Measurements from ENCODE around the gene ADORA2A. TPM values are rescaled to one million over a fixed set of nuclear protein-coding genes. Genes with fewer than 3 reads are reported as not detected.

The ADORA2A gene
- total RNA-seq, 4 donors from 2014 or later, result 3.0 to 6.2 (median 3.0) TPM; not detected in 1

GRCh38 chr22:24393012-24393559 is 34.3 kb upstream of the ADORA2A start:
- 98 to 100% methylated on average over 1 to 2 of the region's 2 CpGs for WGBS, 2 donors (ENCODE audit: low coverage in 1 of 2)
- no peak overlapping the region for H3K4me3 ChIP-seq
- DNase-seq, result no peak
- H3K9me3 ChIP-seq, result no peaks in the 10 kb centered on the region
- H3K4me1 ChIP-seq, result peaks cover 8 to 32% (median 8%) of the 10 kb centered on the region in 4 donors
- H3K27me3 ChIP-seq, result no peaks in the 10 kb centered on the region
- TF ChIP-seq CTCF (IDR thresholded peaks at IDR 0.05), result no peak
- no peak for TF ChIP-seq POLR2AphosphoS5 (IDR thresholded peaks at IDR 0.05)
- no peak for TF ChIP-seq EP300 (IDR thresholded peaks at IDR 0.05; ENCODE audit: low read depth)
- no peak for TF ChIP-seq POLR2A (IDR thresholded peaks at IDR 0.05)
- in situ Hi-C loops (cut with MboI; ENCODE audit: low pct_ligation_motif_present in 1 of 4, low pct_unique_long_range_greater_than_20kb in 1 of 4, low sequenced_read_pairs in 3 of 4), result no loop called here
- no peak overlapping the region for H3K27ac ChIP-seq
- intact Hi-C loops (cut with DNase I; ENCODE audit: low total_unique reads), result no loop called here
- H3K36me3 ChIP-seq, result peaks cover 0 to 4% (median 1%) of the 10 kb centered on the region in 4 donors

GRCh38 chr22:24393848-24394247 is 33.6 kb upstream of the ADORA2A start:
- intact Hi-C loops (cut with DNase I; ENCODE audit: low total_unique reads) (no loop called here), in situ Hi-C loops (cut with MboI; ENCODE audit: low pct_ligation_motif_present in 1 of 4, low pct_unique_long_range_greater_than_20kb in 1 of 4, low sequenced_read_pairs in 3 of 4) (no loop called here)
- TF ChIP-seq EP300 (IDR thresholded peaks at IDR 0.05; ENCODE audit: low read depth) (no peak), POLR2AphosphoS5 (IDR thresholded peaks at IDR 0.05) (no peak), CTCF (IDR thresholded peaks at IDR 0.05) (no peak), POLR2A (IDR thresholded peaks at IDR 0.05) (no peak)
- H3K4me1 ChIP-seq, result peaks cover 8 to 32% (median 8%) of the 10 kb centered on the region in 4 donors
- H3K27me3 ChIP-seq, result no peaks in the 10 kb centered on the region
- H3K36me3 ChIP-seq, result peaks cover 0 to 6% (median 2%) of the 10 kb centered on the region in 4 donors
- no peaks in the 10 kb centered on the region for H3K9me3 ChIP-seq
- H3K4me3 ChIP-seq, result no peak overlapping the region
- DNase-seq, result no peak
- 80 to 84% methylated on average over 2 to 3 of the region's 3 CpGs for WGBS, 2 donors (ENCODE audit: low coverage in 1 of 2)
- H3K27ac ChIP-seq, result no peak overlapping the region

- intact Hi-C loops (cut with DNase I; ENCODE audit: low total_unique reads) (no loop called here), in situ Hi-C loops (cut with MboI; ENCODE audit: low pct_ligation_motif_present in 1 of 4, low pct_unique_long_range_greater_than_20kb in 1 of 4, low sequenced_read_pairs in 3 of 4) (no loop called here)
- TF ChIP-seq CTCF (IDR thresholded peaks at IDR 0.05), result no peak
- no peak for TF ChIP-seq POLR2A (IDR thresholded peaks at IDR 0.05)
- no peak for TF ChIP-seq POLR2AphosphoS5 (IDR thresholded peaks at IDR 0.05)
- no peak for TF ChIP-seq EP300 (IDR thresholded peaks at IDR 0.05; ENCODE audit: low read depth)
- 95% methylated on average over 2 of the region's 2 CpGs; no CpG with 5 or more reads in 1 of the 2 donors for WGBS, 2 donors (ENCODE audit: low coverage in 1 of 2)
- Histone ChIP-seq H3K4me1 (peaks cover 8 to 32% (median 8%) of the 10 kb centered on the region in 4 donors), H3K27me3 (no peaks in the 10 kb centered on the region), H3K27ac (no peak overlapping the region), H3K9me3 (no peaks in the 10 kb centered on the region), H3K4me3 (no peak overlapping the region), H3K36me3 (peaks cover 0 to 6% (median 2%) of the 10 kb centered on the region in 4 donors)
- no peak for DNase-seq
These were observed 33.1 kb upstream of the ADORA2A start for GRCh38 chr22:24394254-24394653.

GRCh38 chr22:24398409-24398808 is 29.0 kb upstream of the ADORA2A start:
- Histone ChIP-seq H3K36me3 (peaks cover 0 to 6% (median 2%) of the 10 kb centered on the region in 4 donors), H3K27ac (no peak overlapping the region), H3K27me3 (no peaks in the 10 kb centered on the region), H3K4me3 (no peak overlapping the region), H3K4me1 (peaks cover 13 to 33% (median 22%) of the 10 kb centered on the region in 4 donors), H3K9me3 (no peaks in the 10 kb centered on the region)
- intact Hi-C loops (cut with DNase I; ENCODE audit: low total_unique reads) (no loop called here), in situ Hi-C loops (cut with MboI; ENCODE audit: low pct_ligation_motif_present in 1 of 4, low pct_unique_long_range_greater_than_20kb in 1 of 4, low sequenced_read_pairs in 3 of 4) (no loop called here)
- DNase-seq, result no peak
- TF ChIP-seq CTCF (IDR thresholded peaks at IDR 0.05) (no peak), POLR2AphosphoS5 (IDR thresholded peaks at IDR 0.05) (no peak), POLR2A (IDR thresholded peaks at IDR 0.05) (no peak), EP300 (IDR thresholded peaks at IDR 0.05; ENCODE audit: low read depth) (no peak)
